Glomerular visceral epithelial cell (primary cell): ENCODE results near the gene EPB41L4A.

Source experiments
- DNase-seq: peaks from one replicate; pipeline ENCODE4 v3.0.0-alpha.2; 2016; ENCODE audit errors: extremely low spot score

EPB41L4A gene

DNA sequence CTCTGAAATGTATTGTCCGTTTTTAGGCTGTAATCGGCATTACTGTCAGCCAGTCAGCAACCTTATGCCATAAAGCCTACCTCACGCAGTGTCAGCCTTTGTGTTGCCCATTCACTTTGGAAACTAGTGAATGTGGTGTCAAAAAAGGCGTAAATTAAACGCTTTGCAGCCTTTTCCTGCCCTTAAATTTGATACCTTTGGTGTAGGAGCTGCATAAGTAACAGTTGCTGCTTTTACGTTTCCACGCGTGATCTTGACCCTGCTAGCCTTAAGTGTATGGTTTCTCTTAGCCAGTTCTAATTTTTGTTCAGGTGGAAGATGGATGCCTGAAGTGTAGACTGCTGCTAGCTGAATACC is 257.7 kb downstream of the EPB41L4A start:
- DNase-seq = no peak

- DNase-seq = peak; percentile 93
Measured at GRCh38 chr5:112160652-112161391, 258.3 kb downstream of the EPB41L4A start.

- no peak for DNase-seq
Measured at GRCh38 chr5:112159435-112159834, 259.6 kb downstream of the EPB41L4A start.

- DNase-seq = no peak
Measured at GRCh38 chr5:112156211-112156610, 262.9 kb downstream of the EPB41L4A start.

GRCh38 chr5:112154940-112155686 is 264.0 kb downstream of the EPB41L4A start:
- peak; percentile 21 for DNase-seq

- no peak for DNase-seq
Measured at GRCh38 chr5:112149727-112150126, 269.4 kb downstream of the EPB41L4A start.

DNA sequence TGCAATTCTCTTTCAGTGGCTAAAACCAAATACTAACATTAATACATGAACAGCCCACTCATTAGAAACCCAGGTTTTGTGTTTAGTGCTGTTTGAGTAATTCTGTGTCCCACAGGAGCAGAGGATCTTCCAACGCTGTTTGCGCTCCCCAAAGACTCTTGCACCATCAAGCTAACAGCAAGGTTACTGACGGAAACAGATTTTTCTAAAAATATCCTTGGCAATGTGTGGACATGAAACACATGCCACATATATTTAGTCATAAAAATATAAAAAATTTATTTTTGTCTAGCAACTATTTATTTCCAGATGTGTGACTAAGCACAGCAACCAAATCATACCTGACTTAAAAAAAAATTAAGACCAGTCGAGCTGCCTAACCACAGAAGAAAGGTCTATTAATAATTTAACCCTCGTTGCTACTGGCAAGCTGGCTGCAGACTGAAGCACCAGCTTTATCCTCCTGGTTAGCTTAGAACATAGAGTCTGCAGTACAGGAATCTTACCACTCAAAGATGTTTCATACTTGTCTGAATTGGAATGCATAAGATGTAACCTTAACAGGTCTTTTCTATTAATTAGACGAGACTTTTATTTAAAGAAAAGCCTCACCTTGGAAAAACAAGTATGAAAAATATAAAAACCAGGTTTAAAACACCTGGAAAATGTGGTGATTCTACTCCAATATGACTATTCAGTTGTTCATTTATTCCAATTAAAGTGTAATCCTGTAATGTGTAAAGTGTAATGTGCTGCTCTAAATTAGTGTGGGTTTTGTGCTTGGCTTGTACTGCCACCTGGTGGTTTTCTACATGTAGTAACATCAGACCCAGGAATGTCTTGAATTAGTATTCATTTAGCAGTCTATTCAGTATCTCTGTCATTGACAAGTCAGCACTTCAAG is 272.5 kb downstream of the EPB41L4A start:
- peak; percentile 86 for DNase-seq

DNA sequence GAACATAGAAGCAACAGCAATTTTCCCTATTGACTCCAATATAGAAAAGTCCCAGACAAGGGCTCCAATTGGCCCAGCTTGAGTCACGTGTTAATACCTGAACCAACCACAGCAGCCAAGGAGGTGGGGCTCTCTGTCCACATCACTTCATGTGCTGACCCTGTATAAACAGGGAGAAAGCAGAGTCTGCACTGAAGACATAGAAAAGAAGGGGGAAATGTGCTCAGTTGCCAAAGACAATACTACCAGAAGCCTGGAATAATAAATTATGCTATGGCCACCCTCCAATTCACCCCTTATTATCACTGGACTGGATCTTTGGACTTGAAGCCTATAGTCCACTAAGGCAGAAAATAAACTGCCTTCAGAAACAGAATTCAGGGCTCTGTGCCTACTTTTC is 275.4 kb downstream of the EPB41L4A start:
- DNase-seq = no peak

DNA sequence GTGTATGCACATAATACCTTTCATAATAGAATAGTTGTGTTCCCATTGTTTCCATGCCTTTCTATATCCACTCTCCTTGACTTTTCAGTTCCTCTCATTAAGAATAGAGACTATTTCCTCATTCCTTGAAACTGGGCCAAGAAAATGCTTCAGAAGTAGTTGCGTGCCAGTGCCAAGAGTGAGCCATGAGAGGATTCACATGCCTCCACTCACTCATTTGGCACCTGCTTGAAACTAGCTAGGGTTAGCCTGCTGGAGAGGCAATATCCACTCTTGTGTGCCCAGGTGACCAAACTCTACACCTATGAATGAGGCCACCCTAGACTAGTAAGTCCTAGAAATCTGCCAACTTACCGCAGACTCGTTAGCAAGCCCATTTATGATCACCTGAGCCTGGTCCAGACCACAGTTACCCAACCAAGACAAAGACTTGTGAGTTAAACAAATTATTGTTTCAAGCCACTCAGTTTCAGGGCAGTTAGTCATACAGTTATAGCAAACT is 276.3 kb downstream of the EPB41L4A start:
- peak; percentile 71 for DNase-seq

- DNase-seq = no peak
Measured at GRCh38 chr5:112141582-112141981, 277.5 kb downstream of the EPB41L4A start.

DNA sequence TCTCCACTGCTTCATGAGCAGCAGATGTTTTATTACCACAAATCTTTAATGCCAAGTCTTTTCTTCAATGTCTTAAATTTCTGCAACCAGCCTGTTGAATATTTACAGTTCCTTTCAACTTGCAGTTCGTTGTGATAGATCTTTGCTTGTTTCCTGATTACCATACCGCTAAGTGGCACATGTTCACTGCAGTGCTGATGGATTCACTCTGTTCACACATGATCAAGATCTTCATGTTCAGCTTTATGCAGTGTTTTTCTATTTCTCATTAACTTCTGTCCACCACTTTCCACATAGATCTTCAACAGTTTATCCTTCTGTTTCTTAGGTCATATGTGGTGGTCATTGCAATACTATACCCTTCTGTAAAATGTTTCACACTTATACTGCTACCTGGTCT is 280.6 kb downstream of the EPB41L4A start:
- DNase-seq = no peak

DNA sequence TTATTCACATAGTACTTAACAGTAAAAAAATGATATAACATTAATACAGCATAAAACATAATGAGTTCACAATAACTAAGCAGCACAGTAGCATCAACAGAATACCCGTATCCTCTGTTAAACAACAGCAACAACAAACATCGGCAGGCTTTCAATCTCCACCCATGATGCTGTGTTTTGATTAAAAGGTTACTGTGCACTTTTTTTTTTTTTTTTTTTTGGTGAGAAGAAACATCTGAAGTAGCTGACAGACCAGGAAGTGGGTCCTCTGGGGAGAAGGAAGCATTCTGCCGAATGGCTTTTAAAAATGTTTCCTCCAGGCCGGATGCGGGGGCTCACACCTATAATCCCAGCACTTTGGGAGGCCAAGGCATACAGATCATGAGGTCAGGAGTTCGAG is 282.3 kb downstream of the EPB41L4A start:
- no peak for DNase-seq

DNA sequence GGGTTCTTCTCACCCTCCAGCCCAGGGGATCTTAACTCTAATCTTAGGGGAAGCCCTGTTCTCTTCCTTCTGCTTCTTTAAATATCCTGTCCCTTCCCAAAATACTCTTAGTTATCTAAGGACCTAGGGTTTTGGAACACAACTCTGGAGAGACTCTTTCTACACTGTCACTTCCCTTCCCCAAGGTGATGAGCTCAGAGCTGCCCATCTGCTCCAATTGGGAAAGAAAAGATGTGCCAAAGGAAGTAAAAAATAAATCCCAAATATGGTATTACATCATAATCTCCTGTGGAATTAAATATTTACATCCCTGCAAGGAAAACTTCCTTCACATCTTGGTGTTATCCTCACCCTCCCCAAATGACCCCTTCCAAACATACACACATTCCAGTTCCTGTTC is 291.2 kb downstream of the EPB41L4A start:
- DNase-seq = no peak

GRCh38 chr5:112126982-112127381 is 292.1 kb downstream of the EPB41L4A start:
- no peak for DNase-seq

DNA sequence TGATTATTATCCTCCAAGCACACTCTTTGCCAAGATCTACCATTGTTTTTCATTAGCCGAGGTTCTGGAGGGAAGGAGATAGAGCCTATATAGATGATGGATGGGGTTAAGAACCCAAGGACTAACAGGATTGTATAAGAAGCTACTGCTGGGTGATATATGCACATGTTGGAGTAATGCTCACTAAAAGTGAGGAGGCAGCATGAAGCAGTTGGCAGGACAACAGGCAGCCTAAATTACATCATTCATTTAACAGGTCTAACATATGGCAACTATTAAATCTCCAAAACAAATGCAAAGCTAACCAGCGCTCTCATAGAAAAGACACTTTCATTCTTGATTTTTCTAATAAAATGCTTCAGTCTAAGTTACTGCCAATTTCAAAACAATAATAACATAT is 293.2 kb downstream of the EPB41L4A start:
- no peak for DNase-seq

- no peak for DNase-seq
Measured at GRCh38 chr5:112124788-112125187, 294.3 kb downstream of the EPB41L4A start.

DNA sequence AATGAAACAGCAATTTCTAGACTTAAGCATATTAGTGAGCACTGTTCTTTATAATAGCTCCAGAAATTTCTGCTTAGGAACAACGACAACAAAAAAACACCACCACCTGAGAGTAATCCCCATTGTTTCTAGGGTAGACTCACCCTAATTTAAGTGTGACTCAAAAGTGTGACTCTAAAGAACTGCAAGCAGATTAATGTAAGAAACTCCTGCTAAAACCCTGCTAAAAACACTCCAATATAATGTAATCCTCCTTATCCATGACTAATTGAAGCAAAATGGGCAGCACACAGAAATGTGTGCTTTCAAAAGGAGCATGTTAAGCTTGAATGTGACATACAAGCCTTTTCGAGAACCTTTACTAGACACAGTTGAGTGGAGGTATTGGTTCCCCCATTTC is 296.0 kb downstream of the EPB41L4A start:
- DNase-seq = no peak

- DNase-seq = no peak
Measured at GRCh38 chr5:112122353-112122752, 296.7 kb downstream of the EPB41L4A start.

DNA sequence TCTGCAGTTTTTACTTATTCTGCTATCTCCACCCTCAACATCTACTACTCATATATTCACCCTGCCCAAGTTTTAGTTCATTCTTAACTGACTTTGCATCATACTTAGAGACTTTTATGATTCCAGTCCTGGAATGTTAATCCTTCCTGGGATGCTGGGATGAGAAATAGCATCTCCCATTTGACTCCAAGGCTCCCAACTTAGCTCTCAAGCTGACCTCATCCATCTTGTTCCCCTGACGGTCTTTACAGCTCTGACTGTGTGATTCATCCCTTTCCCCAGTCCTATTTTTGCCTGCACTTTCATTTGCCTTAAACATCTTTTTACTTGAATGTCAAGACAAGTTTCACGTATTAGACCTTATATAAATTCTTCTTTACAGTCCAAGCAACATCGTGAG is 297.8 kb downstream of the EPB41L4A start:
- no peak for DNase-seq

- no peak for DNase-seq
Measured at GRCh38 chr5:112119969-112120368, 299.1 kb downstream of the EPB41L4A start.

- no peak for DNase-seq
Measured at GRCh38 chr5:112119508-112119907, 299.6 kb downstream of the EPB41L4A start.

GRCh38 chr5:112117551-112117950 is 301.5 kb downstream of the EPB41L4A start:
- no peak for DNase-seq
